HK-2 (cell line): Measurements from ENCODE around the gene TCERG1L.
A peak's percentile ranks its signal among the peaks of the same experiment; 100 is the strongest.
"Not testable (repeated sequence)": the region's sequence is repeated elsewhere in the genome, so short reads cannot be mapped to it uniquely, and the experiment has no call there.

Experiments used
- DNase-seq: peaks from one replicate; pipeline ENCODE4 v3.0.0-alpha.2; 2018; ENCODE audit not compliant: unreplicated experiment

The TCERG1L gene

GRCh38 chr10:131100418-131101410 is 210.8 kb downstream of the TCERG1L start:
- not testable (repeated sequence) for DNase-seq

GRCh38 chr10:131099028-131099726 is 212.3 kb downstream of the TCERG1L start:
- DNase-seq, result no peak

GRCh38 chr10:131098416-131098952 is 213.0 kb downstream of the TCERG1L start:
- DNase-seq, result no peak

GRCh38 chr10:131096031-131096430 is 215.5 kb downstream of the TCERG1L start:
- DNase-seq, result no peak

- DNase-seq, result no peak
Observed at GRCh38 chr10:131095313-131095580, 216.3 kb downstream of the TCERG1L start.

- peak; percentile 7 for DNase-seq
Observed at GRCh38 chr10:131094527-131095312, 216.8 kb downstream of the TCERG1L start.

GRCh38 chr10:131093795-131094366 is 217.6 kb downstream of the TCERG1L start:
- no peak for DNase-seq

GRCh38 chr10:131093346-131093745 is 218.2 kb downstream of the TCERG1L start:
- DNase-seq, result no peak

- no peak for DNase-seq
Observed at GRCh38 chr10:131092876-131093275, 218.6 kb downstream of the TCERG1L start.

GRCh38 chr10:131092386-131092785 is 219.1 kb downstream of the TCERG1L start:
- no peak for DNase-seq

GRCh38 chr10:131091682-131092081 is 219.8 kb downstream of the TCERG1L start:
- no peak for DNase-seq

GRCh38 chr10:131090761-131091661 is 220.5 kb downstream of the TCERG1L start:
- no peak for DNase-seq

- DNase-seq, result no peak
Observed at GRCh38 chr10:131089861-131090260, 221.7 kb downstream of the TCERG1L start.

GRCh38 chr10:131089150-131089549 is 222.4 kb downstream of the TCERG1L start:
- DNase-seq, result no peak

GRCh38 chr10:131088619-131089018 is 222.9 kb downstream of the TCERG1L start:
- DNase-seq, result no peak

GRCh38 chr10:131087464-131088215 is 223.9 kb downstream of the TCERG1L start:
- no peak for DNase-seq

- DNase-seq, result no peak
Observed at GRCh38 chr10:131086511-131086910, 225.0 kb downstream of the TCERG1L start.

- DNase-seq, result no peak
Observed at GRCh38 chr10:131086094-131086493, 225.4 kb downstream of the TCERG1L start.

GRCh38 chr10:131085091-131085860 is 226.2 kb downstream of the TCERG1L start:
- no peak for DNase-seq
